HPDE6-E6E7 (cell line): ENCODE data around the gene SPINK8.
A peak's percentile ranks its signal among the peaks of the same experiment; 100 is the strongest.
"Not testable (repeated sequence)": the region's sequence is repeated elsewhere in the genome, so short reads cannot be mapped to it uniquely, and the experiment has no call there.

ENCODE experiments used
- DNase-seq: peaks from one replicate; pipeline ENCODE4 v3.0.0; 2011; ENCODE audit warnings: missing footprints; ENCODE audit errors: extremely low spot score

The SPINK8 gene

DNA sequence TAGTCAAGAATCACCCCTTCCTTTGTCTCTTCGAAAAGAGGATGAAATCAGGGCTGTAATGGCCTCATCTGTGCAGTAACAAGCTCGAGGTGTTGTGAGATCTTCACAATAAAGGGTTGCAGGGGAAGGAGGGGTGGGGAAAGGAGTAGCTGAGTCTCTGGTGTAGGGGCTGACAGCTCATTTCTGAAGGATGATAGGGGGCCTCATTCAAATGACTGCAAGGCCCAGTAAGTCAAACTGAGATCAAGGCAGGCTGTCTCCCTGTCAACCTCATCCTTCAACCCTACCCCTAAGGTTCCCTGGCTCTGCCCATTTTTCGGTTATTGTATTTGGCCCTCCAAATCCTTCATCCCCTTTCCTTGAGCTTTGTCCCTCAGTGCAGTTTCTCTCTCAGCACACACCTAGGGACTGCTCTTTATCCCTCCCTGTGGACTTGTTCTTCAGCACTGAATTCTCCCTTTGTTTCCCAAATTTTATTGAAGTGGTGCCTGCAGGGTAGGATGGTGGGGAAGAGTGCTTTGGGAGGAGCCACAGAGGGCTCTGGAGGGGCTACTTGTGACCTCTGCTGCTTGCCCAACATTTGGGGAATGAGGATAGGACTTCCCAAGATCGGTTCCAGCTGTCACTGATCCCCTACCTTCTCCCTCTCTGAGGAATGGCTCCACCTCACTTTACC is 54.4 kb downstream of the SPINK8 start:
- no peak for DNase-seq

DNA sequence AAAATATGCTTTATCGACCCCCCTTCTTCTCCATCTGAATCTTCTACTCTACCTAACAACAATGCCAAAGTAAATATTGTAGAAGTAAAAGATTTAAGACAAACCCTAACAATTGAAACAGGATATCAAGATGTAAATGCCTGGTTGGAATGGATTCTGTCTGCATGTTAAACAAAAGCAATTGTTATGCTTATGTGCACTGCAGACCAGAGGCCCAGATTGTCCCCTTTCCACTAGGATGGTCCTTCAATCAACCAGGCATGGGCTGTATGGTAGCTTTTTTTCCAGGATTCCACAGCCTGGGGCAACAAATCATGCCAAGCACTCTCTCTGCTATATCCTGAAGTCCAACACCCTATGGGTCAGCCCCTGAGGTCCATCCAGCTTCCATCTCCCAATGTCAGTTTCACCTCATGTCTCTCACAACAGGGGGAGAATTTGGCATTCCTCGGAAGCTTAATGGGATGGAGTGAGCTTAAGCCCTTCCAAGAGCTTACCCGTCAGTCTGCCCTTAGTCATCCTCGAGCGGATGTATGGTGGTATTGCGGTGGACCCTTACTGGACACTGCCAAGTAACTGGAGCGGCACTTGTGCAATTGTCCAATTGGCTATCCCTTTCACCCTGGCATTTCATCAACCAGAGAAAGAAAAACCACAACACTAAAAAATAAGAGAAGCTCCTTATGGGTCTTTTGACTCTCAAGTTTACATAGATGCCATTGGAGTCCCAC is 56.4 kb downstream of the SPINK8 start:
- no peak for DNase-seq

DNA sequence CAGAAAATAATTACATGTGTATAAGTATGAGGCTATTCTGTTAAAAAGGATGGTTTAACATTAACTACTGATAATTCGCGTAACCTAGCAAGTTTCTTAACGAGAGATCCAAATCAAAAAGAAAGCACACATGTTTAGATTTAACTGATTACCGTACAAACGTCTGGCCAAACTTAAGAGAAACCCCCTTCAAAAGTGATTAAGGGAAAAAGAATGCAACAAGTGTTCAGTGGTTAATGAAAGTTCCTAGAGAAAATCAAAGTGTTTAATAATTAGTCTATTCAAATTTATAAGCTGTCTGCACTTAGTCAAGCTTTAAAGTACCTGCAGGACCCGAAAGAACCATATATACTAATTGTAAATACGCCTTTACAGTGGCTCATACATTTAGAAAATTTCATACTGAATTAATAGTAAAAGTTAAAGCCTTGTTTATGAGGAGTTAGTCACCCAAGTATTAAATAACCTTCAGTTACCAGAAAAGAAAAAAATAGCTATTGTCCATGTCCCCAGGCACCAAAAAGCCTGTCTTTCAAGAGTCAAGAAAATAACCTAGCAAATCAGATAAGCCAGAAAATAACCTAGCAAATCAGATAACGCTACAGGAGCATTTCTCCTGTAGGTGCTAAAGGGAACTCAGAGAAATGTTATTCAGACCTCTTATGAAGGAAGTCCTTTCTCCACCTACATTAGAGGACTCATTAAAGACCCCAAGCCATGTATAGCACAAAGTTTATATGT is 58.0 kb downstream of the SPINK8 start:
- no peak for DNase-seq

DNA sequence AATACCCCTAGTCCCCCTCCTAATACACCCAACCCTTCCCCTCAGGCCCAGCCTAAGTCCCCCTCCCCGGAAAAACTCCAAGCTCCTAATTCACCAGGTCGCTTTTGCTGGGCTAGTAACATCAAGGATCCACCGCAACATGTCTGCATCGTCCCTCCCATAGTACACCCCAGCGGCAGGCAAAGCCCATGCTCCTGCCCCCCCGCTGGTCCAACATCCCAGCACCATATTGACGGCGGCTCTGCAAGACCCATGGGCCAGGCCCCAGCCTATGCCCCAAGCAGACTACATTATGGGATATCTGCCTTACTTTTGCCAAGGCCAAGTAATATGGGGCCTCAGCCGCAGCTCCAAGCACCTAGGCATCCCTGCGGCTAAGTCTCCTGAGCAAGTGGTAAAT is 59.0 kb downstream of the SPINK8 start:
- DNase-seq = no peak

DNA sequence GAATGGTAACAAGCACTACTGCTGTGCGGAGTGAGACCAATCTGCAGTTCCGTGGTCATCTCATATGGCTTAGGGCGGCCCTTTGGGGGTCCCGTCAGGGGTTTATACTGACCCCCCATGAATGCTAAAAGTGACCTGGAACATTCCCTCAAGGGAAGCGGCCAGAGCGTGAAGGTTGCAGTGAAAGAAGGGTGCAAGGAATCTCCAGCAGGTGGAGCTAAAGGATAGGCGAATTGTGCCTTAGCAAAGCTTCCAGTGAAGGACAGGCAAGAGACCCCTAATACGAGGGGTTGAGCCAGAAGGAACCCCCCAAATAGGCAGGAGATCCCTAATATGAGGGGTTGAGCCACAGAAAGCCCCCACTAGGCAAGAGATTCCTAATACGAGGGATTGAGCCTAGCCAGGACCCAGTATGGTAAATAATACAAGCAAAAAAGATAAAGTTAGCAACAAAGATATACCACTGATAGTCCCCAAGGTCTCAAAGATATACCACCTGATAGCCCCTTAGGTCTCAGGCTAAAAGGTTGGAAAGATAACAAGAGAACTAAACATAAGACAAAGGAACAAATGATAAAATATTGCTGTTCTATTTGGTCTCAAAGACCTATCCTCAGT is 59.8 kb downstream of the SPINK8 start:
- peak; percentile 11 for DNase-seq

DNA sequence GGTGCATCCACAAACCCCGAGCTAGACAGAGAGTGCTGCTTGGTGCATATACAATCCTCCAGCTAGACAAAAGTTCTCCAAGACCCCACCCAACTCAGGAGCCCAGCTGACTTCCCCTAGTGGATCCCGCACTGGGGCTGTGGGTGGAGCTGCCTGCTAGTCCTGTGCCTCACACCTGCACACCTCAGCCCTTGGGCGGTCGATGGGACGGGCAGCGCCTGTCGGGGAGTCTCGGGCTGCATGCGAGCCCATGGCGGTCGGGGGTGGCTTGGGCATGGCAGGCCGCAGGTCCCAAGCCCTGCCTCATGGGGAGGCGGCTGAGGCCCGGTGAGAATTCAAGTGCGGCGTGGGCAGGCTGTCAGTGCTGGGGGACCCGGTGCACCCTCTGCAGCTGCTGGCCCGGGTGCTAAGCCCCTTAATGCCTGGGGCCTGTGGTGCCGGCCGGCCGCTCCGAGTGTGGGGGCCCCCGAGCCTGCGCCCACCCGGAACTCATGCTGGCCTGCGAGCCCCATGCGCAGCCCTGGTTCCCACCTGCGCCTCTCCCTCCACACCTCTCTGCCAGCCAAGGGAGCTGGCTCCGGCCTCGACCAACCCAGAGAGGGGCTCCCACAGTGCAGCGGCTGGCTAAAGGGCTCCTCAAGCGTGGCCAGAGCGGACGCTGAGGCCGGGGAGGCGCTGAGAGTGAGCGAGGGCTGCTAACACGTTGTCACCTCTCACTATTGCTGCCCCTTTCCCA is 61.5 kb downstream of the SPINK8 start:
- DNase-seq = no peak

DNA sequence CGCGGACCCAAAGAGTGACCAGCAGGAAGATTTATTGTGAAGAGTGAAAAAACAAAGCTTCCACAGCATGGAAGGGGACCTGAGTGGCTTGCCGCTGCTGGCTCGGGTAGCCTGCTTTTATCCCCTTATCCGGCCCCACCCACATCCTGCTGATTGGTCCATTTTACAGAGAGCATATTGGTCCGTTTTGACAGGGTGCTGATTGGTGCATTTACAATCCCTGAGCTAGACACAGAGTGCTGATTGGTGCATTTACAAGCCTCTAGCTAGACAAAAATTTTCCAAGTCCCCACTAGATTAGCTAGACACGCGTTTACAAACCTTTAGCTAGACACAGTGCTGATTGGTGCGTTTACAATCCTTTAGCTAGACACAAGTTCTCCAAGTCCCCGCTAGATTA is 62.2 kb downstream of the SPINK8 start:
- DNase-seq = not testable (repeated sequence)

DNA sequence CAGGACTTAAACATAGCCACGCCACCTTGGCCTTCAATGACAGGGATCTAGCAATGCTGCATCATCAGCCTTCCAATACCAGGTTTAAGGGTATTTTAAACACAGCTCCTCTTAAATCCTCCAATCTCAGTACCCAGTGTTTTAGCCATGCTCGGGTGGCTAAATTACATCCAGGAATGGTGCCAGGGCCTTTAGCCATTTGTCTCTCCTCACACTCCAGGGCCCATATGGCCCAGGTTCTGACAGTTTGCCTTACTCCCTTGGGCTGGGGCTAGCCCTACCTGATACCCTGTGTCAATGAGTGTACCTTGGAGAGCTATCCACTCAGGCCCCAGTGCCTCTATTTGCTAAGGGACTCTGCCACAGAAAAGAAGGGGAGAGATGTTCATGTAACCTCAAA is 63.2 kb downstream of the SPINK8 start:
- no peak for DNase-seq

DNA sequence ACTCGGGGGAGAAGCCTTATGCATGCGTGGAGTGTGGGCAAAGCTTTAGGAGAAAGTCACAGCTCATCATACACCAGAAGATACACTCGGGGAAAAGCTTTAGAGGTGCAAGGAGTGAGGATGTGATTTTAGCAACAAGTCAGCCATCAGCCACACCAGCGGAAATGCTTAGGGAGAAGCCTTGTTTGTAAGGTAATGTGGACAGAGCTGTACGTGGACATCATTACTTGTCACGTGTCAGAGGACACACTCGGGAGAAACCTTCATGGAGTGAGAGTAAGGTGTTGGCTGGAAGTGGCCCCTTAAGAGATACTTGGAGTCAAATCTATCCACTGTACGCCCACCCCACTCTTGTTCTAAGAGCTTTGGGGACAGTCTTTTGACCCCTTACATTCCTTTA is 63.9 kb downstream of the SPINK8 start:
- DNase-seq = no peak

DNA sequence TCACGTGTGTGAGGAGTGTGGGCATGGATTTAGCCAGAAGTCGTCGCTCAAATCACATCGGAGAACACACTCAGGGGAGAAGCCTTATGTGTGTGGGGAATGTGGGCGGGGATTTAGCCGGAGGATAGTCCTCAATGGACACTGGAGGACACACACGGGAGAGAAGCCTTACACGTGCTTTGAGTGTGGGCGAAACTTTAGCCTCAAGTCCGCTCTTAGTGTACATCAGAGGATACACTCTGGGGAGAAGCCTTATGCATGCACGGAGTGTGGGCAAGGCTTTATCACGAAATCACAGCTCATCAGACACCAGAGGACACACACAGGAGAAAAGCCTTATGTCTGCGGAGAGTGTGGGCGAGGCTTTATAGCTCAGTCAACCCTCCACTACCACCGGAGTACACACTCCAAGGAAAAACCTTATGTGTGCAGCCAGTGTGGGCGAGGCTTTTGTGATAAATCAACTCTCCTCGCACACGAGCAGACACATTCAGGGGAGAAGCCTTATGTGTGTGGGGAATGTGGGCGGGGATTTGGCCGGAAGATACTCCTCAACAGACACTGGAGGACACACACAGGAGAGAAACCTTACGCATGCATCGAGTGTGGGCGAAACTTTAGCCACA is 64.4 kb downstream of the SPINK8 start:
- no peak for DNase-seq

DNA sequence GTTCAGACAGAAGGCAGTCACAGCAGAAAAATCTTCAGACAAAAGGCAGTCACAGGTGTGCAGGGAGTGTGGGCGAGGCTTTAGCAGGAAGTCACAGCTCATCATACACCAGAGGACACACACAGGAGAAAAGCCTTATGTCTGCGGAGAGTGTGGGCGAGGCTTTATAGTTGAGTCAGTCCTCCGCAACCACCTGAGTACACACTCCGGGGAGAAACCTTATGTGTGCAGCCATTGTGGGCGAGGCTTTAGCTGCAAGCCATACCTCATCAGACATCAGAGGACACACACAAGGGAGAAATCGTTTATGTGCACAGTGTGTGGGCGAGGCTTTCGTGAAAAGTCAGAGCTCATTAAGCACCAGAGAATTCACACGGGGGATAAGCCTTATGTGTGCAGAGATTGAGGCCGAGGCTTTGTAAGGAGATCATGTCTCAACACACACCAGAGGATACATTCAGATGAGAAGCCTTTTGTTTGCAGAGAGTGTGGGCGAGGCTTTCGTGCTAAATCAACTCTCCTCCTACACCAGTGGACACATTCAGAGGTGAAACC is 65.0 kb downstream of the SPINK8 start:
- DNase-seq = peak; percentile 43

DNA sequence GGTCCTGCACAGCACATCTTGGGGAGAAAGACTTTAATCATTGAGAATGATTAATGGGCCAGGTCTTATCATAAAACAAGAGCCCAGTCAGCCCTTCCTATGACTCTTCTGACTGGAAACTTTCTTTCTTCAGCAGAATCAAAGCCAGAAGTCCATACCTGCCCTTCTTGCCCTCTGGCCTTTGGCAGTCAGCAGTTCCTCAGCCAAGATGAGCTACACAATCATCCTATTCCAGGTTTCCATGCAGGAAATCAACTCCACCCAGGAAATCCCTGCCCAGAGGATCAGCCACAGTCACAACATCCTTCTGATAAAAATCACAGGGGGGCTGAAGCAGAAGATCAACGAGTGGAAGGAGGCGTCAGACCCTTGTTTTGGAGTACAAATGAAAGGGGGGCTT is 65.7 kb downstream of the SPINK8 start:
- DNase-seq = no peak

DNA sequence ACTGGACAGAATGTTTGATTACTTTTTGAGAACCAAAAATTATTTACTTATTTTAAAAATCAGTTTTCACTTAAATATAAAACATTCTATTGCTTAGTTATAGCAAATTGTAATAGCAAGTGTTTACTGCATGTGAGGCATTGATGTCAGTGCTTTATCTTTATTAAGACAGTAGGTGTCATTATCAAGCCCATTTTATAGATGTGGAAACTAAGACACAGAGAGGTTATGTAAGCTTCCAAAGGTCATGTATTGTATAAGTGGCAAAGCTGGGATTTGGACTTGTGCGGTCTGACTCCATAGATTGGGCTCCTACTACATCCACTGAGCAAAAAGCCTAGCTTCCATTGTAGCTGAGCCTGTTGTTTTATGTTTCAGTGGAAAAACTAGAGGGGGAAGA is 74.9 kb downstream of the SPINK8 start:
- DNase-seq = no peak
